H9 (cell line): ENCODE results near the gene KIR3DL1. TPM values are rescaled to one million over a fixed set of nuclear protein-coding genes. Genes with fewer than 3 reads are reported as not detected.

Experiments used
- DNase-seq: peaks from one replicate; pipeline ENCODE4 v3.0.0-alpha.2; 2017
- H2AFZ ChIP-seq: one replicate; pipeline ENCODE4 v1.6.1; 2013; ENCODE audit warnings: mild to moderate bottlenecking, low read length, control low read depth, moderate library complexity
- H2AK5ac ChIP-seq: 2 replicates; pipeline ENCODE4 v1.6.1; 2013; ENCODE audit warnings: low read length, control low read depth, mixed read lengths; ENCODE audit not compliant: insufficient read length
- H2BK120ac ChIP-seq: one replicate; pipeline ENCODE4 v1.6.1; 2013; ENCODE audit warnings: low read depth, mild to moderate bottlenecking, low read length, control low read depth, inconsistent platforms; ENCODE audit not compliant: poor library complexity, severe bottlenecking
- H2BK12ac ChIP-seq: 2 replicates; pipeline ENCODE4 v1.6.1; 2013; ENCODE audit warnings: low read length, control low read depth, mixed read lengths, low read depth; ENCODE audit not compliant: insufficient read length
- H2BK15ac ChIP-seq: 2 replicates; pipeline ENCODE4 v1.6.1; 2013; ENCODE audit warnings: low read depth, low read length, control low read depth
- H2BK20ac ChIP-seq: one replicate; pipeline ENCODE4 v1.6.1; 2013; ENCODE audit warnings: low read depth, mild to moderate bottlenecking, low read length, control low read depth, inconsistent platforms; ENCODE audit not compliant: poor library complexity, severe bottlenecking
- H2BK5ac ChIP-seq: 2 replicates; pipeline ENCODE4 v1.6.1; 2013; ENCODE audit warnings: low read length, control low read depth, mixed read lengths; ENCODE audit not compliant: insufficient read length
- H3K14ac ChIP-seq: 2 replicates; pipeline ENCODE4 v1.6.1; 2013; ENCODE audit warnings: low read length, control low read depth; ENCODE audit not compliant: insufficient read depth
- H3K18ac ChIP-seq: 2 replicates; pipeline ENCODE4 v1.6.1; 2013; ENCODE audit warnings: low read depth, mild to moderate bottlenecking, mixed read lengths, low read length, control low read depth; ENCODE audit not compliant: insufficient read length
- H3K23ac ChIP-seq: 2 replicates; pipeline ENCODE4 v1.6.1; 2013; ENCODE audit warnings: low read length, control low read depth, mixed read lengths, low read depth; ENCODE audit not compliant: insufficient read length
- H3K23me2 ChIP-seq: 2 replicates; pipeline ENCODE4 v1.6.1; 2013; ENCODE audit warnings: low read depth, mild to moderate bottlenecking, mixed read lengths, low read length, control low read depth; ENCODE audit not compliant: insufficient read length, poor library complexity, severe bottlenecking
- H3K27ac ChIP-seq: 2 replicates; pipeline ENCODE4 v1.5.1; 2013; ENCODE audit warnings: low read length, control low read depth, mixed read lengths, low read depth; ENCODE audit not compliant: insufficient read length
- H3K27me3 ChIP-seq: 2 replicates; pipeline ENCODE4 v1.6.1; 2013; ENCODE audit warnings: low read length, control low read depth, inconsistent platforms; ENCODE audit not compliant: insufficient read depth
- H3K4ac ChIP-seq: 2 replicates; pipeline ENCODE4 v1.6.1; 2013; ENCODE audit warnings: low read depth, mild to moderate bottlenecking, control low read depth, inconsistent platforms, low read length, moderate library complexity
- H3K4me1 ChIP-seq: 2 replicates; pipeline ENCODE4 v1.6.1; 2013; ENCODE audit warnings: low read length, control low read depth, inconsistent platforms; ENCODE audit not compliant: insufficient read depth
- H3K4me2 ChIP-seq: 2 replicates; pipeline ENCODE4 v1.6.1; 2013; ENCODE audit warnings: low read length, control low read depth, mixed read lengths; ENCODE audit not compliant: insufficient read length, insufficient read depth
- H3K56ac ChIP-seq: 2 replicates; pipeline ENCODE4 v1.6.1; 2013; ENCODE audit warnings: low read depth, mild to moderate bottlenecking, mixed read lengths, low read length, control low read depth; ENCODE audit not compliant: insufficient read length
- H3K79me1 ChIP-seq: 2 replicates; pipeline ENCODE4 v1.6.1; 2013; ENCODE audit warnings: low read depth, mild to moderate bottlenecking, moderate library complexity, low read length, control low read depth, inconsistent platforms; ENCODE audit not compliant: insufficient read depth, poor library complexity, severe bottlenecking
- H3K79me2 ChIP-seq: 2 replicates; pipeline ENCODE4 v1.6.1; 2013; ENCODE audit warnings: low read length, control low read depth, inconsistent platforms; ENCODE audit not compliant: insufficient read depth
- H3K9ac ChIP-seq: 2 replicates; pipeline ENCODE4 v1.6.1; 2013; ENCODE audit warnings: low read length, control low read depth, mixed read lengths; ENCODE audit not compliant: insufficient read length; ENCODE audit errors: extremely low read depth
- H3K9me3 ChIP-seq: one replicate; pipeline ENCODE4 v1.6.1; 2013; ENCODE audit warnings: low read depth, low read length, inconsistent platforms; ENCODE audit not compliant: control insufficient read depth
- H3T11ph ChIP-seq: one replicate; pipeline ENCODE4 v1.6.1; 2013; ENCODE audit warnings: mild to moderate bottlenecking, low read length, control low read depth, inconsistent platforms
- H4K20me1 ChIP-seq: one replicate; pipeline ENCODE4 v1.6.1; 2013; ENCODE audit not compliant: control insufficient read depth, insufficient read length, insufficient read depth
- H4K5ac ChIP-seq: 2 replicates; pipeline ENCODE4 v1.6.1; 2013; ENCODE audit warnings: low read depth, mild to moderate bottlenecking, mixed read lengths, low read length, control low read depth; ENCODE audit not compliant: insufficient read length
- H4K8ac ChIP-seq: replicated peaks from 2 replicates; pipeline ENCODE4 v1.6.1; 2013; ENCODE audit warnings: low read length, control low read depth, mixed read lengths, low read depth; ENCODE audit not compliant: insufficient read length
- H4K91ac ChIP-seq: 2 replicates; pipeline ENCODE4 v1.6.1; 2013; ENCODE audit warnings: low read depth, mild to moderate bottlenecking, moderate library complexity, mixed read lengths, low read length, control low read depth; ENCODE audit not compliant: insufficient read length
- H3K27ac Mint-ChIP-seq, 3 experiments: 2 replicates in 2 of 3; 3 replicates in 1 of 3; pipeline ENCODE4 v1.8.0; 2020 to 2021; ENCODE audit warnings: mixed read lengths in 3 of 3, mild to moderate bottlenecking in 1 of 3, moderate library complexity in 1 of 3
- H3K27me3 Mint-ChIP-seq: 2 replicates; pipeline ENCODE4 v1.8.0; 2021; ENCODE audit warnings: low read depth, mild to moderate bottlenecking, moderate library complexity, mixed read lengths
- H3K36me3 Mint-ChIP-seq, 3 experiments: 2 replicates in 2 of 3; 3 replicates in 1 of 3; pipeline ENCODE4 v1.8.0; 2020 to 2021; ENCODE audit warnings: low read depth in 3 of 3, mixed read lengths in 3 of 3; ENCODE audit not compliant: insufficient read depth in 1 of 3
- H3K4me1 Mint-ChIP-seq, 2 experiments: 2 replicates each; pipeline ENCODE4 v1.8.0; 2020; ENCODE audit warnings: mixed read lengths in 2 of 2
- H3K4me3 Mint-ChIP-seq, 2 experiments: 2 replicates in 1 of 2; 3 replicates in 1 of 2; pipeline ENCODE4 v1.8.0; 2020 to 2021; ENCODE audit warnings: mild to moderate bottlenecking in 2 of 2, mixed read lengths in 2 of 2, moderate library complexity in 1 of 2
- H3K9me3 Mint-ChIP-seq, 2 experiments: 2 replicates in 1 of 2; 3 replicates in 1 of 2; pipeline ENCODE4 v1.8.0; 2020; ENCODE audit warnings: mild to moderate bottlenecking in 2 of 2, mixed read lengths in 2 of 2, moderate library complexity in 1 of 2
- CTCF ChIP-seq: fragments of 200-600 bp; sonication (generic); conservative IDR thresholded peaks from 3 replicates; pipeline ENCODE4 v1.8.0; 2021; ENCODE audit warnings: antibody characterized with exemption, mild to moderate bottlenecking
- WGBS: extraction: QIAGEN DNeasy Blood & Tissue Kit; methylation state at CpG from one replicate; pipeline ENCODE4 v1.1.7; 2013; ENCODE audit warnings: missing lambda C conversion rate, low lambda C conversion rate, mixed read lengths; ENCODE audit not compliant: insufficient read length; ENCODE audit errors: extremely low coverage; 5-methylcytosine and 5-hydroxymethylcytosine counted together
- total RNA-seq: library from RNA; stranded (reverse); gene quantifications from 2 replicates; pipeline ENCODE4 v1.2.1, GENCODE V29; 2021

The KIR3DL1 gene
- total RNA-seq, 1 experiment from 2014 or later: not detected

GRCh38 chr19:54850930-54851329 is 34.7 kb downstream of the KIR3DL1 start:
- Histone ChIP-seq H2AFZ (no peak overlapping the region), H3K23me2 (no peaks in the 10 kb centered on the region), H4K20me1 (no peaks in the 10 kb centered on the region), H2BK12ac (no peak overlapping the region), H3K9ac (no peak overlapping the region), H3K9me3 (peaks cover 63% of the 10 kb centered on the region), H3K27me3 (no peaks in the 10 kb centered on the region; the same call in 1 of the 2 replicates), H2BK120ac (no peak overlapping the region), H3K79me2 (no peaks in the 10 kb centered on the region), H3K4ac (no peak overlapping the region), H3K79me1 (no peaks in the 10 kb centered on the region), H2BK15ac (no peak overlapping the region), H4K8ac (no peak overlapping the region), H3K4me2 (no peak overlapping the region), H2AK5ac (no peak overlapping the region), H3K56ac (no peak overlapping the region), H3K27ac (no peak overlapping the region), H3T11ph (no peak overlapping the region), H3K4me1 (no peaks in the 10 kb centered on the region), H2BK20ac (no peak overlapping the region), H3K18ac (no peak overlapping the region), H2BK5ac (no peak overlapping the region), H3K23ac (no peak overlapping the region), H4K91ac (no peak overlapping the region), H4K5ac (no peak overlapping the region), H3K14ac (no peak overlapping the region)
- H3K4me3 Mint-ChIP-seq: no peak overlapping the region
- peaks cover 17% of the 10 kb centered on the region for H3K27me3 Mint-ChIP-seq
- TF ChIP-seq CTCF: no peak
- H3K4me1 Mint-ChIP-seq: no peaks in the 10 kb centered on the region
- peaks cover 13 to 57% (median 15%) of the 10 kb centered on the region in 3 experiments; a peak in 6 of 7 replicates for H3K36me3 Mint-ChIP-seq
- H3K27ac Mint-ChIP-seq: no peak overlapping the region
- peaks cover 93 to 95% of the 10 kb centered on the region in 2 experiments for H3K9me3 Mint-ChIP-seq
- no CpG with 5 or more reads among the region's 2 CpGs for WGBS
- DNase-seq: no peak
